Nephron (organoid): ENCODE data around the gene GATAD2B.
A peak's percentile ranks its signal among the peaks of the same experiment; 100 is the strongest.
"Not testable (repeated sequence)": the region's sequence is repeated elsewhere in the genome, so short reads cannot be mapped to it uniquely, and the experiment has no call there.

Source experiments
- H3K27ac Mint-ChIP-seq, 3 experiments: 2 replicates each; pipeline ENCODE4 v1.8.0; 2020; ENCODE audit warnings: mixed read lengths in 3 of 3, mild to moderate bottlenecking in 2 of 3, moderate library complexity in 1 of 3
- H3K27me3 Mint-ChIP-seq: 2 replicates; pipeline ENCODE4 v1.8.0; 2021; ENCODE audit warnings: low read depth, mild to moderate bottlenecking, moderate library complexity, mixed read lengths
- H3K36me3 Mint-ChIP-seq: 2 replicates; pipeline ENCODE4 v1.8.0; 2020; ENCODE audit warnings: low read depth, mixed read lengths
- H3K4me1 Mint-ChIP-seq: 2 replicates; pipeline ENCODE4 v1.8.0; 2020; ENCODE audit warnings: mixed read lengths
- H3K4me3 Mint-ChIP-seq, 3 experiments: 2 replicates each; pipeline ENCODE4 v1.8.0; 2020; ENCODE audit warnings: mild to moderate bottlenecking in 3 of 3, mixed read lengths in 3 of 3, moderate library complexity in 2 of 3
- H3K9me3 Mint-ChIP-seq: 2 replicates; pipeline ENCODE4 v1.8.0; 2020; ENCODE audit warnings: mixed read lengths
- CTCF ChIP-seq, 3 experiments: fragments of 200-600 bp; sonication (generic); IDR thresholded peaks; one replicate each; pipeline ENCODE4 v1.5.0; 2021; ENCODE audit warnings: antibody characterized with exemption in 3 of 3; ENCODE audit not compliant: unreplicated experiment in 3 of 3

The GATAD2B gene

GRCh38 chr1:153783233-153784190 lies 139.3 kb downstream of the GATAD2B start:
- Mint-ChIP-seq H3K9me3 (no peaks in the 10 kb centered on the region), H3K27me3 (peaks cover 1% of the 10 kb centered on the region), H3K4me1 (peaks cover 5% of the 10 kb centered on the region), H3K27ac (peak overlapping the region; percentile 97 to 99 (median 99)), H3K36me3 (no peaks in the 10 kb centered on the region), H3K4me3 (peak overlapping the region; percentile 90 to 94 (median 90))
- TF ChIP-seq CTCF (IDR thresholded peaks at IDR 0.05; ENCODE audit: unreplicated experiment in 3 of 3): no peak

- H3K36me3 Mint-ChIP-seq: not testable (repeated sequence)
- H3K27ac Mint-ChIP-seq: peak overlapping the region; percentile 97 to 99 (median 99)
Observed at GRCh38 chr1:153782648-153783047, 140.1 kb downstream of the GATAD2B start.

GRCh38 chr1:153780551-153780950 lies 142.2 kb downstream of the GATAD2B start:
- Mint-ChIP-seq H3K9me3 (no peaks in the 10 kb centered on the region), H3K4me1 (peaks cover 13% of the 10 kb centered on the region), H3K27ac (no peak overlapping the region), H3K4me3 (peak overlapping the region in 1 of 3 experiments; percentile 49), H3K27me3 (peaks cover 10% of the 10 kb centered on the region), H3K36me3 (no peaks in the 10 kb centered on the region)
- TF ChIP-seq CTCF (IDR thresholded peaks at IDR 0.05; ENCODE audit: unreplicated experiment in 3 of 3): no peak

More at GRCh38 chr1:153782648-153783047, 140.1 kb downstream of the GATAD2B start:
- H3K9me3 Mint-ChIP-seq, H3K27me3 Mint-ChIP-seq, H3K4me1 Mint-ChIP-seq: not testable (repeated sequence)
- H3K4me3 Mint-ChIP-seq: peak overlapping the region; percentile 90 to 94 (median 90)

GRCh38 chr1:153779781-153780541 lies 142.8 kb downstream of the GATAD2B start:
- Mint-ChIP-seq H3K9me3 (no peaks in the 10 kb centered on the region), H3K4me1 (peaks cover 14% of the 10 kb centered on the region), H3K4me3 (peak overlapping the region; percentile 11 to 36 (median 21)), H3K27ac (peak overlapping the region in 1 of 3 experiments; percentile 23), H3K36me3 (no peaks in the 10 kb centered on the region), H3K27me3 (peaks cover 10% of the 10 kb centered on the region)
- TF ChIP-seq CTCF (IDR thresholded peaks at IDR 0.05; ENCODE audit: unreplicated experiment in 3 of 3): no peak

GRCh38 chr1:153778824-153779519 lies 143.8 kb downstream of the GATAD2B start:
- peak overlapping the region in 1 of 3 experiments; percentile 23 for H3K27ac Mint-ChIP-seq
- H3K36me3 Mint-ChIP-seq: peaks cover 7% of the 10 kb centered on the region
- H3K27me3 Mint-ChIP-seq: peaks cover 10% of the 10 kb centered on the region
- H3K4me1 Mint-ChIP-seq: peaks cover 22% of the 10 kb centered on the region
- peak overlapping the region; percentile 3 to 36 (median 17) for H3K4me3 Mint-ChIP-seq
- no peak for TF ChIP-seq CTCF (IDR thresholded peaks at IDR 0.05; ENCODE audit: unreplicated experiment in 3 of 3)
- no peaks in the 10 kb centered on the region for H3K9me3 Mint-ChIP-seq
